GM12891 (cell line): ENCODE data around the gene LFNG. TPM values are rescaled to one million over a fixed set of nuclear protein-coding genes. Genes with fewer than 3 reads are reported as not detected.

Source experiments
- DNase-seq: peaks from one replicate; pipeline ENCODE4 v3.0.0; 2011; ENCODE audit warnings: low spot score; ENCODE audit not compliant: insufficient read length
- FAIRE-seq: peaks from 2 replicates; lab custom pipeline; 2011; peaks lifted over from hg19 to GRCh38; lab: Jason Lieb, UNC
- PAX5 ChIP-seq: IDR thresholded peaks from 2 replicates; pipeline ENCODE4 v1.6.1; 2011; ENCODE audit warnings: low read length, moderate library complexity, mild to moderate bottlenecking; ENCODE audit not compliant: insufficient read depth, severe bottlenecking
- POLR2A ChIP-seq: IDR thresholded peaks from 2 replicates; pipeline ENCODE4 v1.6.1; 2011; ENCODE audit warnings: low read depth, low read length, control low read depth
- POLR2AphosphoS5 ChIP-seq: IDR thresholded peaks from 2 replicates; pipeline ENCODE4 v1.6.1; 2011; ENCODE audit warnings: low read depth, low read length, control low read depth
- POU2F2 ChIP-seq: IDR thresholded peaks from 2 replicates; pipeline ENCODE4 v1.6.1; 2011; ENCODE audit warnings: low read depth, mild to moderate bottlenecking, control low read depth, low read length, moderate library complexity
- SPI1 ChIP-seq: IDR thresholded peaks from 2 replicates; pipeline ENCODE4 v1.6.1; 2011; ENCODE audit warnings: low read depth, low read length, control low read depth
- TAF1 ChIP-seq: IDR thresholded peaks from 2 replicates; pipeline ENCODE4 v1.6.1; 2011; ENCODE audit warnings: low read depth, low read length, control low read depth
- polyA plus RNA-seq: library from polyadenylated mRNA; unstranded; fragments of >200 nt; gene quantifications from one replicate; pipeline ENCODE4 v1.2.1, GENCODE V29; 2012; ENCODE audit warnings: low read depth, missing spikeins, inconsistent platforms; ENCODE audit not compliant: missing spikeins

The LFNG gene, protein sequence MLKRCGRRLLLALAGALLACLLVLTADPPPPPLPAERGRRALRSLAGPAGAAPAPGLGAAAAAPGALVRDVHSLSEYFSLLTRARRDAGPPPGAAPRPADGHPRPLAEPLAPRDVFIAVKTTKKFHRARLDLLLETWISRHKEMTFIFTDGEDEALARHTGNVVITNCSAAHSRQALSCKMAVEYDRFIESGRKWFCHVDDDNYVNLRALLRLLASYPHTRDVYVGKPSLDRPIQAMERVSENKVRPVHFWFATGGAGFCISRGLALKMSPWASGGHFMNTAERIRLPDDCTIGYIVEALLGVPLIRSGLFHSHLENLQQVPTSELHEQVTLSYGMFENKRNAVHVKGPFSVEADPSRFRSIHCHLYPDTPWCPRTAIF
- 0.04 TPM for polyA plus RNA-seq

DNA sequence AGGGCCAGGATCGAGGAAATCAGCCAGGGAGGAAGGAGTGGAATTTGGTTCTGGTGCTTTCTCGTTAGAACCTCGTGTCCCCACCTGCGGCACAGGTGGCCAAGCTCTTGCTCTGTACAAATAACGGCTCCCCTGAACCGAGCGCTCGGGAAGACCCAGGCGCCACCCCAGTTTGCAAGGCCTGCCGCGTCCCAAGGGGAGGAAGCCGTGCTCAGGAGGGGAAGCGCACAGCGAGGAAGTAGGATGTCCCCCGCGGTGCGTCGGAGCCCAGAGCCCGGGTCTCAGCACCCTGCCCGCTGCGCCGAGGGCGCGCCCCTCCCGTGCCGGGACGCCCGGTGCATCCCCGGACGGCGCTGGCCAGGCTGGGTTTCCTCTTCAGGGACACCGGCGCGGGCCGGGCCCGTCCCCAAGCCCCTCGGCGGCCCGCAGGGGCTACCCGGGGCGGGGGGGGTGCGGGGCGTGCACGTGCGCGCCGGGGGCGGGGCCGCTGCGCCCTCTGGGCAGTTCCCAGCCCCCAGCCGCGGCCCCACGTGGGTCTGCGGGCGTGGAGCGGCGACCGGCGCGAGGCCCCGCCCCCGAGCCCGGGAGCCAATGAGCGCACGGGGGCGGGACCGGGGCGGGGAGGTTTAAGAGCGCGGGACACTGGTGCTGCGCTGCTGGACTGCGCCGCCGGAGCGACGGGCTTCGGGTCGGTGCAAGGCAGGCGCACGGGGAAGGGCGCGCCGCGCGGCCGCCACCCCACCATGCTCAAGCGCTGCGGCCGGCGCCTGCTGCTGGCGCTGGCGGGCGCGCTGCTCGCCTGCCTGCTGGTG, at the start of gene LFNG:
Gene LFNG (plus strand): TSS at position 656 of the 812 bp plus-strand sequence. CDS start 88 bp downstream, at position 744.
- FAIRE-seq (peak; percentile 94), DNase-seq (peak; percentile 100)
- TF ChIP-seq POU2F2 (no peak), POLR2A (no peak), SPI1 (no peak), POLR2AphosphoS5 (no peak), PAX5 (no peak), TAF1 (no peak)

DNA sequence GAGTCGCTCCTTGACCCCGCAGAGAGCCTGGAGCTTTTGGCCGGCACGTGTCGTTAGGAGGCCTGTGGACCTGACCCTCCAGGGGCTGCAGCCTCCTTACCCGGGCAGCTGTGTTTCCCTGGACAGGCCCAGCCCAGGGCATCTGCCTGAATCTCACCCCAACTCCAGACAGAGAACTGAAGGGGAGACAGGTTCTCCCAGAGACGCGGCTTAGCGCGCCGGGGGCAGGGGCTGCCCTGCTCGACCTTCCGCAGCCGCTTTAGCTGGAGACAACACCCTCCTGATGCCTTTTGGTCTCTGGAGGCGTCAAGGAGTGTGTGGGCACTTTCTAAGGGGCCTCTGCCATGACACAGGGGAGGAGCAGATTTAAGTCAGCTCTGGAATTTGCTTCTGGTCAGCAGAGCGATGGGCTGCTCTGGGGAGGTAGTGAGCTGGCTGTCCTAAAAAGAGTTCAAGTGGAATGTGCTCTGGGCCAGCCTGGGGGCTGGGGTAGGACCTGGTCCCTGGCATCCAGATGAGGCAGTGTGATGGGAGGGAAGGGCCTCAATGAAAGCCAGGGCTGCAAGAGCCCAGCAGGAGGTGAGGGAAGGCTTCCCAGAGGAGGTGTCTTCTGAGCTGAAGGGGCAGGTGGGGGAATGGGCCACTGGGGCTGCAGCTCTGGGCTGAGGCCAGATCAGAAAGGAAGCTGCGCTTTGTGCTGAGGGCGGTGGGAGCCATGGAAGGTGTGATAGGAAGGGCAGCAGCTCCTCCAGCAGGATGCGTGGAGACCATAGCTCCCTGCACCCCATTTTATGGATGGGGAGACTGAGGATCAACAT, 49.2 kb upstream of the LFNG start:
- FAIRE-seq, result no peak
- TF ChIP-seq POLR2AphosphoS5 (no peak), TAF1 (no peak)
- peak; percentile 22 for DNase-seq

DNA sequence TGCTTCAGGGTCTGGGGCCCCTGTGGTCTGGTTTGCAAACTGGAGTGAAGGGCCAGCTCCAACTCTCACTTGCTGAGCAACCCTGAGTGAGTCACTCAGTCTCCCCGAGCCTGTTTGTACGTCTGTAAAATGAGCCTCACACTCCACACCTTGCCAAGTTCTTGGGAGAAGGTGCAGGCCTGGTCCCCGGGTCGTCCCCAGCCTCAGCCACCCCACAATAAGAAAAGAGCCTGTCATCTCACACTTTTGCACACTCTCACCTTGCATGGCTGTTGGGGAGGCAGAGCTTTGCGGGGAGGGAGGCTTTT, 48.6 kb upstream of the LFNG start:
- TF ChIP-seq POLR2A (no peak), SPI1 (no peak), POLR2AphosphoS5 (no peak), TAF1 (no peak)
- FAIRE-seq (no peak), DNase-seq (no peak)

DNA sequence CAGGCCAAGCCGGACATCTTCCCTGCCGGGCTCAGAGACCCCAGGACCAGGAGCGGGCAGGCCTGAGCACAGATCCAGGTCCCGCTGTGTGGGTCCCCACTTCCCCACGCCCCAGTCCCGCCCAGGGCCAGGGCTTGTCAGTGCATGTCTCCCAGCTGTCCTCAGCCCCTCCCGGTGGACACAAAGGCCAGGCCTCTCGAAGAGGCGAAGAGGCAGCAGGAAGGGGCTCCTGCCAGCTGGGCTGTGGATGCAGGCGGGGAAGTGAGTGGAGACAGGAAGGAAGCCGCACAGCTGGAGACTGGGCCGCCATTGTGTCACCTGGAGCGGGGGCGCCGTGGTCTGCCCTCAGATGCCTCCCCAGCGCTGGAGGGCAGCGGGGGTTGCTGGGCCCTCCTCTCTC, 48.2 kb upstream of the LFNG start:
- DNase-seq, result no peak
- no peak for TF ChIP-seq POLR2A
- no peak for TF ChIP-seq POLR2AphosphoS5
- TF ChIP-seq TAF1, result no peak
- TF ChIP-seq POU2F2, result no peak
- FAIRE-seq, result no peak

DNA sequence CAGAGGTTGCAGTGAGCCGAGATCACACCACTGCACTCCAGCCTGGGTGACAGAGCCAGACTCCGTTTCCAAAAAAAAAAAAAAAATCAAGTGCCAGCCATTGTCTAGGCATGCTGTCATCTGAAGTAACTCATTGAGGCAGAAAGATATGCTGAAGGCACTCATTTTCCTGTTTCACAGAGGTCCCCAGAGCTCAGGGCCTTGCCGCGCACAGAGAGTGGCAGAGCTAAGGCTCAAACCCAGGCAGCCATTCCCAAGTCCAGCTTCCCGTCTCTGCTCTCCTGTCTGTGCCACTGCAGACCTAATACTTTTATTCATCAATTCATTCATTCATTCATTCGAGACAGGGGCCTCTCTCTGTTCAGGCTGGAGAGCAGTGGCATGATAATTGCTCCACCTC, 46.8 kb upstream of the LFNG start:
- DNase-seq (no peak), FAIRE-seq (no peak)
- TF ChIP-seq POLR2AphosphoS5 (no peak), PAX5 (no peak), POLR2A (no peak), POU2F2 (no peak), TAF1 (no peak), SPI1 (no peak)

DNA sequence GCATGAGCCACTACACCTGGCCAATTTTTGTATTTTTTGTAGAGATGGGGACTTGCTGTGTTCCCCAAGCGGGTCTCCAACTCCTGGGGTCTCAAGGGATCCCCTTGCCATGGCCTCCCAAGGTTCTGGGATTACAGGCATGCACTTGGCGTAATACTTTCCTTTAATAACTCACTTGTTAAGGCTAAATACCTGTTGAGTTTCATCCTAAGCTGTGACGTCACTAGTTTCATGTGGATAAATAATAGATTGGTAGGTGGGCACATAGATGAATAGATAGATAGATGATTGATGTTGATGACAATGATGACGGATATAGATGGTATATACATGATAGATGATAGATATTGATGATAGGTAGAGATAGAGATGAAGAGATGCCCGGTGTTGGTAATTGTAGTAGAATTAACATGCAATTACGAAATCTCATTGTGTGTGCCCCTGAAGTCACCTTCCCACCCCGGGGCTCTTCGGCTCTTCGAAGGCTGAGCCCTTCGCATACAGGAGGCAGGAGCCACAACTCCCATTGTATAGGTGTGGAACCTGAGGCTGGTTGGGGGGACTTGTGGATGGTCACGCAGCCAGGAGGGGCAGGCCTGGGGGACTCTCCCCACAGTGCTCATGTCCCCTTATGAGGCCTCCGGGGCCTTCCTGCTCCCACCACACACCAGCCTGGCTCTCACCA, 45.9 kb upstream of the LFNG start:
- DNase-seq (no peak), FAIRE-seq (no peak)
- TF ChIP-seq TAF1, result no peak

DNA sequence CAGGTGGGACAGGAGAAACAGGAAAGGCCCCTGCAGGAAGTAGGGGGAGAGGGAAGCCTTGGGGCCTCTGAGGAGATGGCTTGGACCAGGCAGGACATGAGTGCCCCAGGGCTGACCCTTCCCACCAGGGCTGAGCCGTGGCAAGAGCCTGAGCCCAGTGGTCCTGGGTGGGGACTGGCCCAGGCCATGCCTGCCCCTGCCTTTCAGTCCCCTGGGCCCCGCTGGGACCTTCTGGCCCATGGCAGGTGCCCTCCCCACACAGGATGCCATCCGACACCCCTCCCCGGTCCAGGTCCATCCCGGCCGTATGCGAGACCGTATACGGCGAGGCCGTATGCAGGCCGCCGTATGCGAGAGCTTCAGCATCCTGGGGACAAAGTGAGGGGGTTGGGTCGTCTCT, 45.4 kb upstream of the LFNG start:
- TF ChIP-seq POLR2A (no peak), POU2F2 (no peak), SPI1 (no peak), PAX5 (no peak), POLR2AphosphoS5 (no peak), TAF1 (no peak)
- DNase-seq, result no peak
- FAIRE-seq, result no peak

DNA sequence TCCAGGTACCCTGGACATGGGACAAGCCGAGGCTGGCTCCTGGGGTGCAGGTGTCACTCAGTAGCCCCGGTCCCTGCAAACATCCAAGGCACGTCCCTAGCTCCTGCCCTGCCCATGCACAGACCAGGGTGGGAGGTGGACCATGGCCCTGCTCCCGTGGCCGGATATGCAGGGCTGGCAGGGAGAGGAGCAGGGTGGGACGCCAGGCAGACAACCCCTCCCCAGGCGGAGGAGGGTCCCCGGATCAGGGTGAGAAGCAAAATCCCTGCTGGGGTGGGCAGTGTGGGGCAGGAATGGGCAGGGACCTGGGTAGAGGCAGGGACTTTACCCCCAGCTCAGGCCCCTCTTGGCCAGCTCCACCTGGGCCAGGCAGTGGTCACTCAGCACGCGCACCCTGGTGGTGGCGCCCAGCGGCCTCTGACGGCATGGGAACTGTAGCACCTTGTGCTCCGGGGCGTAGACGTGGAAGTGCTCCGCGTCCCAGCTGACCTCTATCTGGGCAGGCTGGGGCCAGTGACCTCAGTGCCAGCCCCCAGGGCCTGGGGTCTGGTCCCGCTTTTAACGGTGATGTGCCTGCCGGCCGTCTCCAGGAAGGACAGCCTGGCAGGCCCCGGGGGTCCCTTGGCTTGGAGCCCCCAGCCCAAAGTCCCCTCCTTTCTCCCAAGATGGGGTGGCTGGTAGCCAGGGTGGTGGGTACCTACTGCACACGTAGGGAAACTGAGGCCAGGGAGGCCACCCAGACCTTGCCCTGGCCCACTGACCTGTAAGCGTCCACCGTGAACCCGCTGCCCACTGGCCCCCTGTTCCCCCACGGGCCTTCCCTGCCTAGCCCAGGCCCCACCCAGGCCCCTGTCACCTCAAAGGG, 44.5 kb upstream of the LFNG start:
- no peak for FAIRE-seq
- DNase-seq, result no peak
- TF ChIP-seq POU2F2 (no peak), POLR2AphosphoS5 (no peak), PAX5 (no peak), POLR2A (no peak)

DNA sequence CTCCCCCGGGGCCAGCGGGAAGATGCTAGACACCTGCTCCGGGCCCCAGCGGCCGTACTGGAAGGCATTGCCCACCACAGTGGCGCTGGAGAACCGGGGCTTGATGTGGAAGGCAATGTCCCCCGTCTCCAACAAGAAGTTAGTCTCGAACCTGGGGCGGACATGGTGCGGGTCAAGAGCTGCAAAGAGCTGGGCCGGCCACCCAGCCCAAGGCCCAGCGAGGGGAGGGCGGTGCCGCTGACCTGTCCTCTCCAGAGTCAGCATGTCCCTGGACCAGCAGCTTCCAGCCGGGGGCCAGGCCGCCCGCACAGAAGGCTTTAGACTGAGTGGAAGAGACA, 43.9 kb upstream of the LFNG start:
- DNase-seq (no peak), FAIRE-seq (no peak)
- TF ChIP-seq PAX5 (no peak), POLR2A (no peak), TAF1 (no peak), POLR2AphosphoS5 (no peak), POU2F2 (no peak), SPI1 (no peak)
